Hematopoietic multipotent progenitor cell treated with erythropoietin and hydrocortisone succinate and interleukin-3 and kit ligand, for 8 days (in vitro differentiated cells): ENCODE measurements around the gene FOXI1.

Experiments used
- DNase-seq: peaks from one replicate; pipeline ENCODE4 v3.0.0-alpha.2; 2015

Gene FOXI1

GRCh38 chr5:170154297-170154696 is 48.6 kb downstream of the FOXI1 start:
- DNase-seq, result no peak

GRCh38 chr5:170154744-170155143 is 49.0 kb downstream of the FOXI1 start:
- DNase-seq, result no peak

GRCh38 chr5:170155771-170156170 is 50.1 kb downstream of the FOXI1 start:
- no peak for DNase-seq

- DNase-seq, result no peak
Observed at GRCh38 chr5:170159101-170159698, 53.5 kb downstream of the FOXI1 start.
